HCT116 (cell line): Measurements from ENCODE around the gene ATP6V0B. TPM values are rescaled to one million over a fixed set of nuclear protein-coding genes. Genes with fewer than 3 reads are reported as not detected.
A peak's percentile ranks its signal among the peaks of the same experiment; 100 is the strongest.

Source experiments
- ATAC-seq: fragments of 200-7000 bp; cut with Tn5 transposase; 2 replicates; pipeline ENCODE4 v1.9.1; 2020; ENCODE audit warnings: mild to moderate bottlenecking, moderate library complexity
- BruUV-seq: library from RNA; stranded (reverse); fragments of 400-500 nt; replicated peaks from 2 replicates; lab custom pipeline; 2021; lab: Mats Ljungman, UMichigan
- CTCF ChIA-PET: fragments of 300-600 bp; sonication (Branson Sonifier 250); formaldehyde crosslinking; loops from one replicate; lab custom pipeline; 2021; ENCODE audit warnings: antibody characterized with exemption; lab: Charles Lee
- POLR2A ChIA-PET: fragments of 300-600, 350-600 bp; sonication (Branson Sonifier 250); formaldehyde crosslinking; loops from one replicate; lab custom pipeline; 2021; ENCODE audit warnings: antibody characterized with exemption; lab: Charles Lee
- RAD21 ChIA-PET, 2 experiments: fragments of 300-600 bp; sonication (Branson Sonifier 250); formaldehyde crosslinking; loops; one replicate each; lab custom pipeline; 2023; ENCODE audit warnings: low total read pairs in 2 of 2; ENCODE audit not compliant: uncharacterized antibody in 2 of 2, unreplicated experiment in 2 of 2, low non-redundant PET in 1 of 2; lab: Charles Lee
- DNase-seq: peaks from one replicate; pipeline ENCODE4 v3.0.0-alpha.2; 2010; ENCODE audit warnings: low read depth, low spot score
- H2AFZ ChIP-seq: fragments of 200-600 bp; shearing (Covaris generic), sonication (generic); 2 replicates; pipeline ENCODE4 v1.6.1; 2017; ENCODE audit warnings: low read depth, mixed run types, mixed read lengths, antibody characterized with exemption, low read length; ENCODE audit not compliant: poor library complexity, severe bottlenecking
- H3K27ac ChIP-seq: 2 replicates; pipeline ENCODE4 v1.5.1; 2012; ENCODE audit warnings: low read depth, low read length
- H3K27me3 ChIP-seq: fragments of 200-600 bp; sonication (generic); 2 replicates; pipeline ENCODE4 v1.6.1; 2016; ENCODE audit warnings: mixed run types, low read length, mixed read lengths; ENCODE audit not compliant: insufficient read depth
- H3K36me3 ChIP-seq, 2 experiments: fragments of 200-500 bp in 1 of 2; fragments of 200-600 bp in 1 of 2; sonication (Bioruptor generic) in 1 of 2; sonication (generic) in 1 of 2; 2 replicates each; pipeline versions ENCODE4 v1.5.1 to v1.6.1; 2014 to 2016; ENCODE audit warnings: low read length in 2 of 2, inconsistent platforms in 1 of 2, mixed read lengths in 1 of 2, mixed run types in 1 of 2; ENCODE audit not compliant: insufficient read depth in 2 of 2, control insufficient read depth in 1 of 2
- H3K4me1 ChIP-seq, 2 experiments: fragments of 200-600 bp in 1 of 2; sonication (generic) in 1 of 2; 2 replicates each; pipeline versions ENCODE4 v1.5.1 to v1.6.1; 2012 to 2017; ENCODE audit warnings: low read length in 2 of 2, inconsistent platforms in 1 of 2, mild to moderate bottlenecking in 1 of 2, mixed read lengths in 1 of 2, mixed run types in 1 of 2, moderate library complexity in 1 of 2; ENCODE audit not compliant: insufficient read depth in 2 of 2, control insufficient read depth in 1 of 2
- H3K4me2 ChIP-seq: fragments of 200-600 bp; sonication (generic); 2 replicates; pipeline ENCODE4 v1.6.1; 2017; ENCODE audit warnings: mixed run types, low read length, mixed read lengths
- H3K4me3 ChIP-seq, 2 experiments: fragments of 200-600 bp in 1 of 2; sonication (generic) in 1 of 2; replicated peaks in 1 of 2; 2 replicates each; pipeline ENCODE4 v1.5.1; 2011 to 2016; ENCODE audit warnings: low read length in 2 of 2, control low read depth in 1 of 2, low read depth in 1 of 2, mild to moderate bottlenecking in 1 of 2, mixed read lengths in 1 of 2, mixed run types in 1 of 2
- H3K79me2 ChIP-seq: fragments of 200-600 bp; sonication (generic); 2 replicates; pipeline ENCODE4 v1.6.1; 2017; ENCODE audit warnings: mild to moderate bottlenecking, mixed run types, low read length, moderate library complexity, mixed read lengths; ENCODE audit not compliant: insufficient read depth
- H3K9ac ChIP-seq: fragments of 200-600 bp; sonication (generic); 2 replicates; pipeline ENCODE4 v1.6.1; 2016; ENCODE audit warnings: low read length, mixed read lengths
- H3K9me2 ChIP-seq: fragments of 200-600 bp; sonication (generic), shearing (Covaris generic); 2 replicates; pipeline ENCODE4 v1.6.1; 2017; ENCODE audit warnings: mixed run types, mild to moderate bottlenecking, moderate library complexity; ENCODE audit not compliant: insufficient read depth
- H3K9me3 ChIP-seq, 2 experiments: fragments of 200-500 bp in 1 of 2; fragments of 200-600 bp in 1 of 2; sonication (Bioruptor generic) in 1 of 2; sonication (generic) in 1 of 2; 2 replicates each; pipeline ENCODE4 v1.6.1; 2014 to 2017; ENCODE audit warnings: low read length in 2 of 2, mixed read lengths in 2 of 2, inconsistent platforms in 1 of 2, low read depth in 1 of 2, mild to moderate bottlenecking in 1 of 2, mixed run types in 1 of 2, moderate library complexity in 1 of 2; ENCODE audit not compliant: control insufficient read depth in 1 of 2, insufficient read depth in 1 of 2
- H4K20me1 ChIP-seq: fragments of 200-600 bp; sonication (generic), shearing (Covaris generic); 2 replicates; pipeline ENCODE4 v1.6.1; 2017; ENCODE audit warnings: mixed run types, mild to moderate bottlenecking, moderate library complexity; ENCODE audit not compliant: insufficient read depth
- CBX3 ChIP-seq: IDR thresholded peaks from 2 replicates; pipeline ENCODE4 v1.6.1; 2012; ENCODE audit warnings: low read depth
- CEBPB ChIP-seq: IDR thresholded peaks from 2 replicates; pipeline ENCODE4 v1.6.1; 2012; ENCODE audit warnings: low read depth
- EGR1 ChIP-seq: IDR thresholded peaks from 2 replicates; pipeline ENCODE4 v1.6.1; 2012; ENCODE audit warnings: low read depth
- ELF1 ChIP-seq: IDR thresholded peaks from 2 replicates; pipeline ENCODE4 v1.6.1; 2012; ENCODE audit warnings: low read depth, borderline replicate concordance
- EZH2 ChIP-seq: fragments of 200-600 bp; sonication (generic); IDR thresholded peaks from 2 replicates; pipeline ENCODE4 v1.6.1; 2017; ENCODE audit warnings: antibody characterized with exemption, mixed run types
- EZH2phosphoT487 ChIP-seq: fragments of 200-600 bp; IDR thresholded peaks from 2 replicates; pipeline ENCODE4 v1.6.1; 2018; ENCODE audit warnings: antibody characterized with exemption, borderline replicate concordance
- FOSL1 ChIP-seq: IDR thresholded peaks from 2 replicates; pipeline ENCODE4 v1.6.1; 2012; ENCODE audit warnings: low read depth
- MAX ChIP-seq: IDR thresholded peaks from 2 replicates; pipeline ENCODE4 v1.6.1; 2012
- POLR2A ChIP-seq: IDR thresholded peaks from 2 replicates; pipeline ENCODE4 v1.7.0; 2011; ENCODE audit warnings: borderline replicate concordance; ENCODE audit not compliant: insufficient read depth, insufficient read length; ENCODE audit errors: extremely low read depth
- POLR2AphosphoS5 ChIP-seq: IDR thresholded peaks from 2 replicates; pipeline ENCODE4 v1.6.1; 2011; ENCODE audit warnings: mild to moderate bottlenecking, low read depth, low read length, moderate library complexity
- RAD21 ChIP-seq: IDR thresholded peaks from 2 replicates; pipeline ENCODE4 v1.6.1; 2012; ENCODE audit warnings: low read depth, mild to moderate bottlenecking
- SIN3A ChIP-seq: IDR thresholded peaks from 2 replicates; pipeline ENCODE4 v1.6.1; 2012; ENCODE audit warnings: low read depth
- SP1 ChIP-seq: IDR thresholded peaks from 2 replicates; pipeline ENCODE4 v1.6.1; 2012; ENCODE audit warnings: low read depth
- SRF ChIP-seq: IDR thresholded peaks from 2 replicates; pipeline ENCODE4 v1.6.1; 2012; ENCODE audit warnings: low read depth
- TCF7L2 ChIP-seq: IDR thresholded peaks from 2 replicates; pipeline ENCODE4 v1.7.0; 2011; ENCODE audit warnings: borderline replicate concordance, inconsistent platforms; ENCODE audit not compliant: insufficient read depth, insufficient read length; ENCODE audit errors: extremely low read depth
- ZFX ChIP-seq: fragments of 450-650 bp; IDR thresholded peaks from 2 replicates; pipeline ENCODE4 v1.6.1; 2017
- ZNF274 ChIP-seq: fragments of 200-500 bp; sonication (Bioruptor generic); IDR thresholded peaks from 2 replicates; pipeline ENCODE4 v1.6.1; 2014; ENCODE audit warnings: mild to moderate bottlenecking, low read depth, low read length, inconsistent platforms
- intact Hi-C: fragments of 100-400 bp; cut with micrococcal nuclease; formaldehyde crosslinking; loops from 2 replicates; pipeline ENCODE4 v1.10.0; 2022
- total RNA-seq: library from RNA; stranded (reverse); gene quantifications from one replicate; pipeline ENCODE4 v1.2.1, GENCODE V29; 2021; ENCODE audit not compliant: unreplicated experiment
- TF ChIP-seq, protein P1 (sequence below), 3 experiments: fragments of 200-600 bp in 1 of 3; sonication (generic) in 1 of 3; IDR thresholded peaks in 2 of 3; conservative IDR thresholded peaks in 1 of 3; 2 replicates each; pipeline ENCODE4 v1.5.1; 2012 to 2017; ENCODE audit warnings: low read depth in 2 of 3, low read length in 2 of 3, antibody characterized with exemption in 1 of 3, borderline replicate concordance in 1 of 3, control low read depth in 1 of 3, mild to moderate bottlenecking in 1 of 3, mixed read lengths in 1 of 3, mixed run types in 1 of 3, moderate library complexity in 1 of 3; ENCODE audit not compliant: insufficient read depth in 1 of 3
- TF ChIP-seq, protein P2 (sequence below): IDR thresholded peaks from 2 replicates; pipeline ENCODE4 v1.6.1; 2011; ENCODE audit warnings: mild to moderate bottlenecking, low read length, moderate library complexity; ENCODE audit not compliant: insufficient replicate concordance; ENCODE audit errors: extremely low read depth

ATP6V0B gene
- total RNA-seq, 1 experiment from 2014 or later: 122 TPM

DNA sequence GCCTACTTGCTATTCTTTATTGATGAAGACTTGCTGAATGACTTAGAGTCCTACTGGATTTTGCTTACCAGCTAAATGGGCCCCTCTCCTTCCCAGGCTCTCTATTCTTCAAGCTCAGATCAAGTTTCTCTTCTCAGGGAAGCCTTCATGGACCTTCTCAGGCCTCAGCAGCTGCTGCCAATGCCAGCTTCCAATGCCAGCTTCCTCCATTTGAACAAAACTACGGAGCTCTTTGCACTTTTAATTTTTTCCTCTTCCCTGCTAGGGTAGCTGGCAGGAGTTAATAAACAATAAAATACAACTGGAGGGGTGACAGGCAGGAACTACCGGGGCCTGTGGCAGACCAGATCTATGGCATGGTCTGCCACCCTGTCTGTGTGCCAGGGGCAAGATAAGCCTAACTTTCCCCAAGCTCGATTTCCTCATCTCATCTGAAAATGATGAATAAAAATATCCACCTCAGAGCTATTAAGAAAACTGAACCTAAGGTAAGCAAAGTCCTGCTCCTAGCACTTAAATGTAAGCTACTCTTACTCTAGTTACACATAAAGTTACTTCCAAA, 29.0 kb upstream of the ATP6V0B start:
- no peak for DNase-seq
- ChIA-PET POLR2A (interaction anchor here (0.6 to 0.8 kb wide), 4 partner anchors 8 to 186 kb away, joined by 3 read pairs; no protein-coding TSS in a partner anchor), CTCF (interaction anchor here (1.1 to 9.8 kb wide), 4 partner anchors 13 to 182 kb away, joined by 3 to 130 read pairs (median 14); partner anchors contain the start of gene ARTN), RAD21 (interaction anchor here (1.2 to 2.0 kb wide), 3 partner anchors 11 to 182 kb away, joined by 4 to 10 read pairs (median 9); partner anchors contain the start of gene ARTN (in 2 of the 2))
- no peak for TF ChIP-seq TCF7L2
- no peak for TF ChIP-seq MAX
- no peak for TF ChIP-seq EZH2
- TF ChIP-seq ELF1: no peak
- TF ChIP-seq POLR2A: no peak
- no peak for TF ChIP-seq EZH2phosphoT487
- TF ChIP-seq ZFX: no peak
- TF ChIP-seq FOSL1: no peak
- TF ChIP-seq EGR1: no peak
- TF ChIP-seq SP1: no peak
- no peak for TF ChIP-seq POLR2AphosphoS5
- TF ChIP-seq ZNF274: no peak
- TF ChIP-seq CBX3: no peak
- TF ChIP-seq SRF: no peak
- TF ChIP-seq, protein P1, sequence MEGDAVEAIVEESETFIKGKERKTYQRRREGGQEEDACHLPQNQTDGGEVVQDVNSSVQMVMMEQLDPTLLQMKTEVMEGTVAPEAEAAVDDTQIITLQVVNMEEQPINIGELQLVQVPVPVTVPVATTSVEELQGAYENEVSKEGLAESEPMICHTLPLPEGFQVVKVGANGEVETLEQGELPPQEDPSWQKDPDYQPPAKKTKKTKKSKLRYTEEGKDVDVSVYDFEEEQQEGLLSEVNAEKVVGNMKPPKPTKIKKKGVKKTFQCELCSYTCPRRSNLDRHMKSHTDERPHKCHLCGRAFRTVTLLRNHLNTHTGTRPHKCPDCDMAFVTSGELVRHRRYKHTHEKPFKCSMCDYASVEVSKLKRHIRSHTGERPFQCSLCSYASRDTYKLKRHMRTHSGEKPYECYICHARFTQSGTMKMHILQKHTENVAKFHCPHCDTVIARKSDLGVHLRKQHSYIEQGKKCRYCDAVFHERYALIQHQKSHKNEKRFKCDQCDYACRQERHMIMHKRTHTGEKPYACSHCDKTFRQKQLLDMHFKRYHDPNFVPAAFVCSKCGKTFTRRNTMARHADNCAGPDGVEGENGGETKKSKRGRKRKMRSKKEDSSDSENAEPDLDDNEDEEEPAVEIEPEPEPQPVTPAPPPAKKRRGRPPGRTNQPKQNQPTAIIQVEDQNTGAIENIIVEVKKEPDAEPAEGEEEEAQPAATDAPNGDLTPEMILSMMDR (IDR thresholded peaks at IDR 0.05 in 2 of 3, conservative IDR thresholded peaks at IDR 0.05 in 1 of 3; ENCODE audit: borderline replicate concordance in 1 of 3, insufficient read depth in 1 of 3, low read depth in 2 of 3, low read length in 2 of 3): no peak
- TF ChIP-seq, protein P2, sequence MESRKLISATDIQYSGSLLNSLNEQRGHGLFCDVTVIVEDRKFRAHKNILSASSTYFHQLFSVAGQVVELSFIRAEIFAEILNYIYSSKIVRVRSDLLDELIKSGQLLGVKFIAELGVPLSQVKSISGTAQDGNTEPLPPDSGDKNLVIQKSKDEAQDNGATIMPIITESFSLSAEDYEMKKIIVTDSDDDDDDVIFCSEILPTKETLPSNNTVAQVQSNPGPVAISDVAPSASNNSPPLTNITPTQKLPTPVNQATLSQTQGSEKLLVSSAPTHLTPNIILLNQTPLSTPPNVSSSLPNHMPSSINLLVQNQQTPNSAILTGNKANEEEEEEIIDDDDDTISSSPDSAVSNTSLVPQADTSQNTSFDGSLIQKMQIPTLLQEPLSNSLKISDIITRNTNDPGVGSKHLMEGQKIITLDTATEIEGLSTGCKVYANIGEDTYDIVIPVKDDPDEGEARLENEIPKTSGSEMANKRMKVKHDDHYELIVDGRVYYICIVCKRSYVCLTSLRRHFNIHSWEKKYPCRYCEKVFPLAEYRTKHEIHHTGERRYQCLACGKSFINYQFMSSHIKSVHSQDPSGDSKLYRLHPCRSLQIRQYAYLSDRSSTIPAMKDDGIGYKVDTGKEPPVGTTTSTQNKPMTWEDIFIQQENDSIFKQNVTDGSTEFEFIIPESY: no peak
- TF ChIP-seq SIN3A: no peak
- TF ChIP-seq RAD21: no peak
- TF ChIP-seq CEBPB: no peak
- Histone ChIP-seq H2AFZ (peak overlapping the region; percentile 37), H3K9me3 (no peaks in the 10 kb centered on the region), H4K20me1 (no peaks in the 10 kb centered on the region), H3K36me3 (0 out of 4 replicates have a peak, but pooled peaks cover 0 to 3% of the 10 kb centered on the region in 2 experiments), H3K4me3 (peak overlapping the region; percentile 77 to 97), H3K4me2 (peak overlapping the region; percentile 96), H3K4me1 (peaks cover 10 to 23% of the 10 kb centered on the region in 2 experiments; a peak in 3 of 4 replicates), H3K9ac (peak overlapping the region; percentile 76), H3K9me2 (no peaks in the 10 kb centered on the region), H3K79me2 (peaks cover 11% of the 10 kb centered on the region), H3K27me3 (no peaks in the 10 kb centered on the region), H3K27ac (peak overlapping the region; percentile 88)
- no peak for ATAC-seq
- TSS peak; percentile 88 for BruUV-seq
- intact Hi-C loops: loop anchor here (1.0 kb wide), 1 partner anchor 182 kb away; no protein-coding TSS in a partner anchor
